GM23338 (cell line): ENCODE measurements around the gene SH3RF3. TPM values are rescaled to one million over a fixed set of nuclear protein-coding genes. Genes with fewer than 3 reads are reported as not detected.
A peak's percentile ranks its signal among the peaks of the same experiment; 100 is the strongest.

Source experiments
- ATAC-seq: fragments of 200-7000 bp; cut with Tn5 transposase; 3 replicates; pipeline ENCODE4 v1.9.1; 2020
- DNase-seq: peaks from one replicate; pipeline ENCODE4 v3.0.0-alpha.2; 2015; ENCODE audit warnings: low spot score
- H2AFZ ChIP-seq: fragments of 200-600 bp; sonication (generic); 2 replicates; pipeline ENCODE4 v1.8.0; 2016; ENCODE audit warnings: antibody characterized with exemption, mild to moderate bottlenecking, moderate library complexity
- H3F3A ChIP-seq: fragments of 200-600 bp; sonication (generic); replicated peaks from 2 replicates; pipeline ENCODE4 v1.8.0; 2017; ENCODE audit warnings: antibody characterized with exemption, mixed run types, low read depth
- H3K27ac ChIP-seq: fragments of 200-600 bp; sonication (generic); 2 replicates; pipeline ENCODE4 v1.6.1; 2016; ENCODE audit warnings: low read depth
- H3K27me3 ChIP-seq: fragments of 200-600 bp; sonication (generic); 2 replicates; pipeline ENCODE4 v1.8.0; 2016; ENCODE audit warnings: mild to moderate bottlenecking, mixed run types, moderate library complexity; ENCODE audit not compliant: insufficient read depth
- H3K36me3 ChIP-seq: fragments of 200-600 bp; sonication (generic); 2 replicates; pipeline ENCODE4 v1.8.0; 2016; ENCODE audit warnings: mild to moderate bottlenecking; ENCODE audit not compliant: insufficient read depth
- H3K4me1 ChIP-seq: fragments of 200-600 bp; sonication (generic); 2 replicates; pipeline ENCODE4 v1.8.0; 2016; ENCODE audit warnings: mild to moderate bottlenecking, moderate library complexity; ENCODE audit not compliant: insufficient read depth
- H3K4me2 ChIP-seq: fragments of 200-600 bp; sonication (generic); 2 replicates; pipeline ENCODE4 v1.7.1; 2017; ENCODE audit warnings: mixed run types
- H3K4me3 ChIP-seq: fragments of 200-600 bp; sonication (generic); 2 replicates; pipeline ENCODE4 v1.6.1; 2016; ENCODE audit warnings: mixed run types
- H3K79me2 ChIP-seq: fragments of 200-600 bp; sonication (generic); replicated peaks from 2 replicates; pipeline ENCODE4 v1.8.0; 2017; ENCODE audit warnings: mild to moderate bottlenecking; ENCODE audit not compliant: insufficient read depth
- H3K9me2 ChIP-seq: fragments of 200-600 bp; sonication (generic); 2 replicates; pipeline ENCODE4 v1.8.0; 2017; ENCODE audit not compliant: insufficient read depth
- H4K20me1 ChIP-seq: fragments of 200-600 bp; sonication (generic); replicated peaks from 2 replicates; pipeline ENCODE4 v1.8.0; 2017; ENCODE audit warnings: mild to moderate bottlenecking; ENCODE audit not compliant: insufficient read depth
- H3K27ac Mint-ChIP-seq: 2 replicates; pipeline ENCODE4 v1.8.0; 2020; ENCODE audit warnings: inconsistent platforms, mild to moderate bottlenecking, moderate library complexity, mixed read lengths
- H3K27me3 Mint-ChIP-seq: 3 replicates; pipeline ENCODE4 v1.8.0; 2022; ENCODE audit warnings: low read depth, mild to moderate bottlenecking, moderate library complexity, mixed read lengths, inconsistent platforms; ENCODE audit not compliant: insufficient read depth, poor library complexity
- H3K36me3 Mint-ChIP-seq: 3 replicates; pipeline ENCODE4 v1.8.0; 2021; ENCODE audit warnings: low read depth, mild to moderate bottlenecking, inconsistent platforms, moderate library complexity, mixed read lengths
- H3K4me1 Mint-ChIP-seq: 3 replicates; pipeline ENCODE4 v1.8.0; 2020; ENCODE audit warnings: mild to moderate bottlenecking, inconsistent platforms, mixed read lengths
- H3K4me3 Mint-ChIP-seq: 3 replicates; pipeline ENCODE4 v1.8.0; 2021; ENCODE audit warnings: moderate library complexity, mild to moderate bottlenecking, inconsistent platforms, mixed read lengths
- H3K9me3 Mint-ChIP-seq: 3 replicates; pipeline ENCODE4 v1.8.0; 2020; ENCODE audit warnings: moderate library complexity, mild to moderate bottlenecking, inconsistent platforms, mixed read lengths
- CREB1 ChIP-seq: fragments of 250-450 bp; sonication (Bioruptor Pico); IDR thresholded peaks from 2 replicates; pipeline ENCODE4 v1.5.0; 2020; ENCODE audit warnings: low read depth, mild to moderate bottlenecking, moderate library complexity
- POLR2AphosphoS5 ChIP-seq: IDR thresholded peaks from 2 replicates; pipeline ENCODE4 v1.6.1; 2016; ENCODE audit warnings: antibody characterized with exemption, low read depth
- polyA plus RNA-seq: library from polyadenylated mRNA; unstranded; fragments of >200 nt; fragmentation: Nextera tagmentation; extraction: Ambion mirVana; gene quantifications from 2 replicates; pipeline ENCODE4 v1.2.1, GENCODE V29; 2016
- total RNA-seq: library from RNA; depleted of rRNA; stranded (reverse); fragments of >200 nt; shearing (Covaris generic); gene quantifications from 2 replicates; pipeline ENCODE4 v1.2.3, GENCODE V29; 2014
- TF ChIP-seq, protein P1 (sequence below): fragments of 250-450 bp; sonication (Bioruptor Pico); IDR thresholded peaks from 2 replicates; pipeline ENCODE4 v1.5.0; 2020; ENCODE audit warnings: mild to moderate bottlenecking, moderate library complexity
- TF ChIP-seq, protein P2 (sequence below), 2 experiments: fragments of 200-600 bp in 1 of 2; sonication (generic) in 1 of 2; conservative IDR thresholded peaks; 2 replicates each; pipeline versions ENCODE4 v1.5.1 to v1.6.1; 2016 to 2017; ENCODE audit warnings: antibody characterized with exemption in 2 of 2, low read depth in 2 of 2, mild to moderate bottlenecking in 2 of 2, moderate library complexity in 1 of 2

Gene SH3RF3
- total and polyA plus RNA-seq, 2 experiments from 2014 or later = 0.11 to 0.63 TPM

- TF ChIP-seq, protein P1, sequence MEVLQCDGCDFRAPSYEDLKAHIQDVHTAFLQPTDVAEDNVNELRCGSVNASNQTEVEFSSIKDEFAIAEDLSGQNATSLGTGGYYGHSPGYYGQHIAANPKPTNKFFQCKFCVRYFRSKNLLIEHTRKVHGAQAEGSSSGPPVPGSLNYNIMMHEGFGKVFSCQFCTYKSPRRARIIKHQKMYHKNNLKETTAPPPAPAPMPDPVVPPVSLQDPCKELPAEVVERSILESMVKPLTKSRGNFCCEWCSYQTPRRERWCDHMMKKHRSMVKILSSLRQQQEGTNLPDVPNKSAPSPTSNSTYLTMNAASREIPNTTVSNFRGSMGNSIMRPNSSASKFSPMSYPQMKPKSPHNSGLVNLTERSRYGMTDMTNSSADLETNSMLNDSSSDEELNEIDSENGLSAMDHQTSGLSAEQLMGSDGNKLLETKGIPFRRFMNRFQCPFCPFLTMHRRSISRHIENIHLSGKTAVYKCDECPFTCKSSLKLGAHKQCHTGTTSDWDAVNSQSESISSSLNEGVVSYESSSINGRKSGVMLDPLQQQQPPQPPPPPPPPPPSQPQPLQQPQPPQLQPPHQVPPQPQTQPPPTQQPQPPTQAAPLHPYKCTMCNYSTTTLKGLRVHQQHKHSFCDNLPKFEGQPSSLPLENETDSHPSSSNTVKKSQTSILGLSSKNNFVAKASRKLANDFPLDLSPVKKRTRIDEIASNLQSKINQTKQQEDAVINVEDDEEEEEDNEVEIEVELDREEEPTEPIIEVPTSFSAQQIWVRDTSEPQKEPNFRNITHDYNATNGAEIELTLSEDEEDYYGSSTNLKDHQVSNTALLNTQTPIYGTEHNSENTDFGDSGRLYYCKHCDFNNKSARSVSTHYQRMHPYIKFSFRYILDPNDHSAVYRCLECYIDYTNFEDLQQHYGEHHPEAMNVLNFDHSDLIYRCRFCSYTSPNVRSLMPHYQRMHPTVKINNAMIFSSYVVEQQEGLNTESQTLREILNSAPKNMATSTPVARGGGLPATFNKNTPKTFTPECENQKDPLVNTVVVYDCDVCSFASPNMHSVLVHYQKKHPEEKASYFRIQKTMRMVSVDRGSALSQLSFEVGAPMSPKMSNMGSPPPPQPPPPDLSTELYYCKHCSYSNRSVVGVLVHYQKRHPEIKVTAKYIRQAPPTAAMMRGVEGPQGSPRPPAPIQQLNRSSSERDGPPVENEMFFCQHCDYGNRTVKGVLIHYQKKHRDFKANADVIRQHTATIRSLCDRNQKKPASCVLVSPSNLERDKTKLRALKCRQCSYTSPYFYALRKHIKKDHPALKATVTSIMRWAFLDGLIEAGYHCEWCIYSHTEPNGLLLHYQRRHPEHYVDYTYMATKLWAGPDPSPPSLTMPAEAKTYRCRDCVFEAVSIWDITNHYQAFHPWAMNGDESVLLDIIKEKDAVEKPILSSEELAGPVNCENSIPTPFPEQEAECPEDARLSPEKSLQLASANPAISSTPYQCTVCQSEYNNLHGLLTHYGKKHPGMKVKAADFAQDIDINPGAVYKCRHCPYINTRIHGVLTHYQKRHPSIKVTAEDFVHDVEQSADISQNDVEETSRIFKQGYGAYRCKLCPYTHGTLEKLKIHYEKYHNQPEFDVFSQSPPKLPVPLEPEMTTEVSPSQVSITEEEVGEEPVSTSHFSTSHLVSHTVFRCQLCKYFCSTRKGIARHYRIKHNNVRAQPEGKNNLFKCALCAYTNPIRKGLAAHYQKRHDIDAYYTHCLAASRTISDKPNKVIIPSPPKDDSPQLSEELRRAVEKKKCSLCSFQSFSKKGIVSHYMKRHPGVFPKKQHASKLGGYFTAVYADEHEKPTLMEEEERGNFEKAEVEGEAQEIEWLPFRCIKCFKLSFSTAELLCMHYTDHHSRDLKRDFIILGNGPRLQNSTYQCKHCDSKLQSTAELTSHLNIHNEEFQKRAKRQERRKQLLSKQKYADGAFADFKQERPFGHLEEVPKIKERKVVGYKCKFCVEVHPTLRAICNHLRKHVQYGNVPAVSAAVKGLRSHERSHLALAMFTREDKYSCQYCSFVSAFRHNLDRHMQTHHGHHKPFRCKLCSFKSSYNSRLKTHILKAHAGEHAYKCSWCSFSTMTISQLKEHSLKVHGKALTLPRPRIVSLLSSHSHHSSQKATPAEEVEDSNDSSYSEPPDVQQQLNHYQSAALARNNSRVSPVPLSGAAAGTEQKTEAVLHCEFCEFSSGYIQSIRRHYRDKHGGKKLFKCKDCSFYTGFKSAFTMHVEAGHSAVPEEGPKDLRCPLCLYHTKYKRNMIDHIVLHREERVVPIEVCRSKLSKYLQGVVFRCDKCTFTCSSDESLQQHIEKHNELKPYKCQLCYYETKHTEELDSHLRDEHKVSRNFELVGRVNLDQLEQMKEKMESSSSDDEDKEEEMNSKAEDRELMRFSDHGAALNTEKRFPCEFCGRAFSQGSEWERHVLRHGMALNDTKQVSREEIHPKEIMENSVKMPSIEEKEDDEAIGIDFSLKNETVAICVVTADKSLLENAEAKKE (CRISPR knock-in tag) = no peak
- TF ChIP-seq CREB1 (CRISPR knock-in tag) = no peak
Observed at GRCh38 chr2:109194620-109194937, 65.6 kb downstream of the SH3RF3 start (continued).

- H3K4me1 Mint-ChIP-seq = peaks cover 13% of the 10 kb centered on the region
- TF ChIP-seq, protein P2, sequence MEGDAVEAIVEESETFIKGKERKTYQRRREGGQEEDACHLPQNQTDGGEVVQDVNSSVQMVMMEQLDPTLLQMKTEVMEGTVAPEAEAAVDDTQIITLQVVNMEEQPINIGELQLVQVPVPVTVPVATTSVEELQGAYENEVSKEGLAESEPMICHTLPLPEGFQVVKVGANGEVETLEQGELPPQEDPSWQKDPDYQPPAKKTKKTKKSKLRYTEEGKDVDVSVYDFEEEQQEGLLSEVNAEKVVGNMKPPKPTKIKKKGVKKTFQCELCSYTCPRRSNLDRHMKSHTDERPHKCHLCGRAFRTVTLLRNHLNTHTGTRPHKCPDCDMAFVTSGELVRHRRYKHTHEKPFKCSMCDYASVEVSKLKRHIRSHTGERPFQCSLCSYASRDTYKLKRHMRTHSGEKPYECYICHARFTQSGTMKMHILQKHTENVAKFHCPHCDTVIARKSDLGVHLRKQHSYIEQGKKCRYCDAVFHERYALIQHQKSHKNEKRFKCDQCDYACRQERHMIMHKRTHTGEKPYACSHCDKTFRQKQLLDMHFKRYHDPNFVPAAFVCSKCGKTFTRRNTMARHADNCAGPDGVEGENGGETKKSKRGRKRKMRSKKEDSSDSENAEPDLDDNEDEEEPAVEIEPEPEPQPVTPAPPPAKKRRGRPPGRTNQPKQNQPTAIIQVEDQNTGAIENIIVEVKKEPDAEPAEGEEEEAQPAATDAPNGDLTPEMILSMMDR (conservative IDR thresholded peaks at IDR 0.05; ENCODE audit: low read depth in 2 of 2) = no peak
- TF ChIP-seq POLR2AphosphoS5 = no peak
- no peak overlapping the region for H3K27ac Mint-ChIP-seq
- Histone ChIP-seq H3F3A (no peaks in the 10 kb centered on the region), H2AFZ (0 out of 2 replicates have a peak overlapping the region, but pooled peaks have one; percentile 38), H3K27ac (no peak overlapping the region), H3K4me2 (no peak overlapping the region), H4K20me1 (no peaks in the 10 kb centered on the region), H3K9me2 (no peaks in the 10 kb centered on the region), H3K4me1 (no peaks in the 10 kb centered on the region), H3K36me3 (no peaks in the 10 kb centered on the region), H3K4me3 (no peak overlapping the region), H3K79me2 (no peaks in the 10 kb centered on the region), H3K27me3 (no peaks in the 10 kb centered on the region)
- H3K27me3 Mint-ChIP-seq = peaks cover 5% of the 10 kb centered on the region
- H3K36me3 Mint-ChIP-seq = no peaks in the 10 kb centered on the region
- H3K4me3 Mint-ChIP-seq = no peak overlapping the region
- H3K9me3 Mint-ChIP-seq = peaks cover 3% of the 10 kb centered on the region; the same call in 1 of the 3 replicates
- ATAC-seq (peak; percentile 24; the same call in 2 of the 3 replicates), DNase-seq (no peak)
Observed at GRCh38 chr2:109195193-109196045, 66.4 kb downstream of the SH3RF3 start.
